T-cell (primary cell): ENCODE data around the gene THAP11. TPM values are rescaled to one million over a fixed set of nuclear protein-coding genes. Genes with fewer than 3 reads are reported as not detected.
"Not testable (repeated sequence)": the region's sequence is repeated elsewhere in the genome, so short reads cannot be mapped to it uniquely, and the experiment has no call there.

Experiments used
- ATAC-seq, 4 experiments: fragments of 200-7000 bp in 3 of 4; fragments of 150-1000 bp in 1 of 4; cut with Tn5 transposase; replicated peaks in 1 of 4; 1 replicate in 3 of 4; 2 replicates in 1 of 4; pipeline ENCODE4 v1.10.0; 2021; ENCODE audit warnings: moderate library complexity in 3 of 4, mild to moderate bottlenecking in 2 of 4, moderate number of reproducible peaks in 1 of 4
- CTCF ChIA-PET, 2 donors: fragments of 300-600 bp; sonication (Branson Sonifier 250); formaldehyde crosslinking; loops; one replicate each; lab custom pipeline; 2022; ENCODE audit warnings: antibody characterized with exemption in 2 of 2; lab: Charles Lee
- POLR2A ChIA-PET, 2 donors: fragments of 300-600 bp; sonication (Branson Sonifier 250); formaldehyde crosslinking; loops; one replicate each; lab custom pipeline; 2022; ENCODE audit warnings: antibody characterized with exemption in 2 of 2; lab: Charles Lee
- DNase-seq, 35 experiments: peaks; one replicate each; pipeline versions ENCODE4 v3.0.0 to v3.0.0-alpha.2; 2013 to 2023
- H3K27ac ChIP-seq: one replicate; pipeline ENCODE4 v1.5.1; 2013; ENCODE audit warnings: low read length
- H3K27me3 ChIP-seq, 2 experiments: replicated peaks in 1 of 2; 1 replicate in 1 of 2; 2 replicates in 1 of 2; pipeline versions ENCODE4 v1.6.1 to v1.7.0; 2013; ENCODE audit warnings: low read length in 1 of 2, mixed read lengths in 1 of 2; ENCODE audit not compliant: control insufficient read depth in 2 of 2, insufficient read depth in 2 of 2; ENCODE audit errors: extremely low read depth in 1 of 2
- H3K36me3 ChIP-seq, 2 donors: 1 replicate in 1 of 2; 2 replicates in 1 of 2; pipeline versions ENCODE4 v1.6.1 to v1.7.0; 2013; ENCODE audit warnings: low read length in 1 of 2; ENCODE audit not compliant: control insufficient read depth in 2 of 2, insufficient read depth in 1 of 2; ENCODE audit errors: extremely low read depth in 1 of 2
- H3K4me1 ChIP-seq, 2 experiments: 1 replicate in 1 of 2; 2 replicates in 1 of 2; pipeline versions ENCODE4 v1.6.1 to v1.7.0; 2013; ENCODE audit warnings: low read length in 2 of 2, mixed read lengths in 1 of 2; ENCODE audit not compliant: insufficient read depth in 2 of 2, control insufficient read depth in 1 of 2; ENCODE audit errors: extremely low read depth in 1 of 2
- H3K4me3 ChIP-seq, 2 donors: 1 replicate in 1 of 2; 2 replicates in 1 of 2; pipeline versions ENCODE4 v1.5.1 to v1.7.0; 2013; ENCODE audit warnings: mild to moderate bottlenecking in 2 of 2, low read length in 1 of 2, moderate library complexity in 1 of 2; ENCODE audit not compliant: control insufficient read depth in 1 of 2; ENCODE audit errors: extremely low read depth in 1 of 2
- H3K9me3 ChIP-seq: 2 replicates; pipeline ENCODE4 v1.7.0; 2013
- H3K27ac Mint-ChIP-seq, 2 donors: one replicate each; pipeline ENCODE4 v1.8.0; 2020 to 2021; ENCODE audit warnings: mild to moderate bottlenecking in 2 of 2, mixed read lengths in 2 of 2
- H3K27me3 Mint-ChIP-seq, 2 donors: one replicate each; pipeline ENCODE4 v1.8.0; 2021 to 2022; ENCODE audit warnings: mixed read lengths in 2 of 2
- H3K36me3 Mint-ChIP-seq: one replicate; pipeline ENCODE4 v1.8.0; 2021; ENCODE audit warnings: mixed read lengths
- H3K4me1 Mint-ChIP-seq, 3 donors: one replicate each; pipeline ENCODE4 v1.8.0; 2020 to 2022; ENCODE audit warnings: mixed read lengths in 3 of 3, mild to moderate bottlenecking in 1 of 3
- H3K4me3 Mint-ChIP-seq, 3 donors: one replicate each; pipeline ENCODE4 v1.8.0; 2020 to 2022; ENCODE audit warnings: mild to moderate bottlenecking in 3 of 3, mixed read lengths in 3 of 3, moderate library complexity in 3 of 3
- H3K9me3 Mint-ChIP-seq, 3 donors: one replicate each; pipeline ENCODE4 v1.8.0; 2020 to 2022; ENCODE audit warnings: mixed read lengths in 3 of 3
- WGBS: methylation state at CpG from one replicate; pipeline ENCODE4 v1.1.5; 2013; ENCODE audit warnings: missing lambda C conversion rate; ENCODE audit not compliant: insufficient coverage; 5-methylcytosine and 5-hydroxymethylcytosine counted together
- total RNA-seq, 35 experiments: library from RNA in 6 of 35; stranded (reverse) in 6 of 35; fragments of 120-200 nt in 1 of 35; gene quantifications; one replicate each; pipeline versions ENCODE4 v1.2.1 to v1.2.4 and lab custom pipeline; 2013 to 2026

Gene THAP11
- total RNA-seq, 5 donors from 2014 or later (not counting 1 experiment from before 2014, with no cell fraction given): 37.9 to 59.9 (median 55.5) TPM

DNA sequence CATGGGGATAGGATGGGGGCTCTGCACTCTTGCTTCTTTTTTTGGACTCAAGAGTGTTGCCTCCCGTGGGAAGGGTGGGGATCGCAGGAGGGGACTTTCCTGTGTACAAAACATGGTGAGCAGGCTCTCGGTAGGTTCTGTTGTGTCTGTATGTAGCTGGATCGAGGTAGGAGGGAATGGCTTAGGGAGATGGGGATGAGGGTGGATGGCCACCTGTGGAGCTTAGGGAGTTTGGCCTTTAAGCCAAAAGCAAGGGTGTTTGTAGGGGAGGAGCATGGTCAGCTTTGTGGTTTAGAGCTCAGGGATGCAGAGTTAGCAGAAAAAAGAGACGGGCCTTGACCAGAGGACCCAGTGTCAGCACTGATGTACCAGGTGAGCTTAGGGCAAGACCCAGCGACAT lies 19.8 kb downstream of the THAP11 start:
- Mint-ChIP-seq H3K4me1 (peaks cover 24 to 27% (median 27%) of the 10 kb centered on the region in 3 donors), H3K36me3 (peaks cover 5% of the 10 kb centered on the region), H3K27me3 (no peaks in the 10 kb centered on the region), H3K4me3 (no peak overlapping the region), H3K27ac (peak overlapping the region in 1 of 2 donors; percentile 28), H3K9me3 (no peaks in the 10 kb centered on the region)
- H3K9me3 ChIP-seq: no peaks in the 10 kb centered on the region
- H3K36me3 ChIP-seq: peaks cover 4 to 30% of the 10 kb centered on the region in 2 donors
- 88% methylated on average over 5 of the region's 6 CpGs for WGBS
- no peak for DNase-seq
- H3K27ac ChIP-seq: no peak overlapping the region
- H3K4me1 ChIP-seq: peaks cover 0 to 19% of the 10 kb centered on the region in 2 experiments
- H3K27me3 ChIP-seq: no peaks in the 10 kb centered on the region
- ChIA-PET CTCF (interaction anchor here (0.6 kb wide), 3 partner anchors 42 to 426 kb away, joined by 3 to 5 read pairs (median 3); no protein-coding TSS in a partner anchor), POLR2A (no interaction called here)
- no peak overlapping the region for H3K4me3 ChIP-seq
- no peak for ATAC-seq

DNA sequence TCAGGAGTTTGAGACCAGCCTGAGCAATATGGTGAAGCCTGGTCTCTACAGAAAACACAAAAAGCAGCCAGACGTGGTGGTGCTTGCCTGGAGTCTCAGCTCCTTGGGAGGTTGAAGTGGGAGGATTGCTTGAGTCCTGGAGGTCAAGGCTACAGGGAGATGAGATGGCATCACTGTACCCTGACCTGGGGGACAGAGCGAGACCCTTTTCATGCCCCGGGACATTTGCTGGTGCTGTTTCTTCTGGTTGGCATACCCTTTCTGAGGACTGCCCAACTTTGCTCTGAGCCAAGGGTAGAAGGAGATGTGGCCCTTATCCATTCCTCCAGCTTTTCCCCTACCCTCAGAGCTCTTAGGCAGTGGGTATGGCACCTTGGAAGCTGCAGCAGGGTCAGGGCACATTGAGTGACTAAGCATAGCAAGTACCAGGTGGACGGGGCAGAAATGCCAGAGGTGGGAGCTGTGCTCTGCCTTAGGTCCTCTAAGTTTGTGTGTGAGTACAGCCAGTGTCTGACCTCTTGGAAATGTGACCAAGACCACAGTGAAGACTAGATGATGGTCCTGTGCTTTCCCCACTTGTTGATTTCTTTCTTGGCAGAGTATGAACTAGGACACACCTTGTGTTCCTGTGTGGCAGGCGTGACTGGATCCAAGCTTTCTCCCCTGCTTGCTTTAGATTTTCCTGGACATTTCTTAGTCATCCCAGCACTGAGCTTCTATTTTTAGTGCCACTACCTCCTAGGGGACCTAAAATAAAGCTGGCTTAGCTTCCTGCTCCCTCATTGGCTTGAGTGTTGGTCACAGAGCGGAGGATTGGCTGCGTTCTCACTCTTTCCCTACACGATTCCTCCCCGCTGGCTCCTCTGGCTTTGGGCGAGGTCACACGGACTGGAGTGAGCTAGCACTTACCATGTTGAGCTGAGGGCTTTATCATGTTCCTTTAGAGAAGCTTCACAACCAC lies 20.8 kb downstream of the THAP11 start:
- ChIA-PET POLR2A (interaction anchor here in 1 of 2 donors (0.5 kb wide), 1 partner anchor 39 kb away, joined by 6 read pairs; no protein-coding TSS in a partner anchor), CTCF (interaction anchor here in 1 of 2 donors (0.6 kb wide), 2 partner anchors 43 to 425 kb away, joined by 3 to 5 read pairs; no protein-coding TSS in a partner anchor)
- no peak overlapping the region for H3K4me3 ChIP-seq
- Mint-ChIP-seq H3K36me3 (peaks cover 6% of the 10 kb centered on the region), H3K4me1 (peaks cover 14 to 17% (median 16%) of the 10 kb centered on the region in 3 donors), H3K4me3 (no peak overlapping the region), H3K27me3 (no peaks in the 10 kb centered on the region), H3K27ac (no peak overlapping the region), H3K9me3 (no peaks in the 10 kb centered on the region)
- WGBS: 87% methylated on average over 9 of the region's 11 CpGs
- no peak for DNase-seq
- H3K9me3 ChIP-seq: no peaks in the 10 kb centered on the region
- ATAC-seq: no peak
- peaks cover 0 to 10% of the 10 kb centered on the region in 2 experiments for H3K4me1 ChIP-seq
- H3K27me3 ChIP-seq: no peaks in the 10 kb centered on the region
- H3K27ac ChIP-seq: no peak overlapping the region
- peaks cover 4 to 36% of the 10 kb centered on the region in 2 donors for H3K36me3 ChIP-seq

DNA sequence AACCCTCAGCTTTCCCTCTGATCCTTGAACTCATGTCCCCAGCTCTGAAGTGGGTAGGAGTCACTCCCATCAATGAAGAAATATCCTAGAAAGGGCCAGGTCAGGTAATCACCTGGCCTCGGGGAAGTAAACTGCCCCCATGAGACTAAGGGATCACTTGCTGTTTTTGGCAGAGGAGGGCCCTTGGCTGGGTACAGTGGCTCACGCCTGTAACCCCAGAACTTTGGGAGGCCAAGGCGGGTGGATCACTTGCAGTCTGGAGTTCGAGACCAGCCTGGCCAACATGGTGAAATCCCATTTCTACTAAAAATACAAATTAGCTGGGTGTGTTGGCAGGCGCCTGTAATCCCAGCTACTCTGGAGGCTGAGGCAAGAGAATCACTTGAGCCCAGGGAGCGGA lies 21.9 kb downstream of the THAP11 start:
- not testable (repeated sequence) for H3K9me3 Mint-ChIP-seq, H3K9me3 ChIP-seq, H3K4me1 ChIP-seq, H3K36me3 Mint-ChIP-seq, DNase-seq, H3K4me3 Mint-ChIP-seq, H3K27me3 Mint-ChIP-seq, H3K4me3 ChIP-seq, H3K27me3 ChIP-seq, H3K27ac ChIP-seq, ATAC-seq, H3K4me1 Mint-ChIP-seq
- CTCF ChIA-PET: interaction anchor here in 1 of 2 donors (0.5 kb wide), 1 partner anchor 27 kb away, joined by 3 read pairs; no protein-coding TSS in a partner anchor
- 100% methylated on average over 1 of the region's 6 CpGs for WGBS
- H3K27ac Mint-ChIP-seq: peak overlapping the region in 1 of 2 donors; percentile 36
- peaks cover 6 to 42% of the 10 kb centered on the region in 2 donors for H3K36me3 ChIP-seq
- POLR2A ChIA-PET: interaction anchor here in 1 of 2 donors (0.5 kb wide), 1 partner anchor 42 kb away, joined by 5 read pairs; no protein-coding TSS in a partner anchor

DNA sequence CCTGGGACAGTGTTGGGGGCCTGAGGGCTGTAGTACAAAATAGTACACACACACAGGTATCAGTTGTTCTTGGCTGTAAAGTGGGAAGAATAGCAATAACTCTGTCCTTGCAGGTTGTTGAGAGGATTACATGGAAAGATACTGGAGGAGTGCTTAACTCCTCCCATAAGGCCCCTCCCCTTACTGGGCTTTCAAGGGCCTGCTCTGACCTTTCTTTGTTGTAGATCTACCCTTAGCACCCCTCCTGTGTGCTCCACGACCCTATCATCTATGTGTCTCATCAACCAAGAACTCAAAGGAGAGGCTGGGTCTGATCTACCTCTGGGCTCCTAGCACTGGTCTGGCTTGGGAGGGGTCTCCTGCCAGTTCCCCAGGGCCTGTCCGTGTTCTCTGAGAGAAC lies 22.5 kb downstream of the THAP11 start:
- ATAC-seq (no peak), DNase-seq (no peak)
- H3K36me3 Mint-ChIP-seq: peaks cover 6% of the 10 kb centered on the region
- POLR2A ChIA-PET: no interaction called here
- H3K4me1 Mint-ChIP-seq: peaks cover 5 to 9% (median 7%) of the 10 kb centered on the region in 3 donors
- no peaks in the 10 kb centered on the region for H3K9me3 Mint-ChIP-seq
- no peak overlapping the region for H3K4me3 Mint-ChIP-seq
- Histone ChIP-seq H3K4me3 (no peak overlapping the region), H3K27ac (no peak overlapping the region), H3K27me3 (no peaks in the 10 kb centered on the region), H3K4me1 (no peaks in the 10 kb centered on the region), H3K36me3 (peaks cover 6 to 42% of the 10 kb centered on the region in 2 donors), H3K9me3 (no peaks in the 10 kb centered on the region)
- 60% methylated on average over 1 of the region's 2 CpGs for WGBS
- H3K27ac Mint-ChIP-seq: no peak overlapping the region
- no peaks in the 10 kb centered on the region for H3K27me3 Mint-ChIP-seq
- CTCF ChIA-PET: interaction anchor here in 1 of 2 donors (0.5 kb wide), 1 partner anchor 27 kb away, joined by 3 read pairs; no protein-coding TSS in a partner anchor

DNA sequence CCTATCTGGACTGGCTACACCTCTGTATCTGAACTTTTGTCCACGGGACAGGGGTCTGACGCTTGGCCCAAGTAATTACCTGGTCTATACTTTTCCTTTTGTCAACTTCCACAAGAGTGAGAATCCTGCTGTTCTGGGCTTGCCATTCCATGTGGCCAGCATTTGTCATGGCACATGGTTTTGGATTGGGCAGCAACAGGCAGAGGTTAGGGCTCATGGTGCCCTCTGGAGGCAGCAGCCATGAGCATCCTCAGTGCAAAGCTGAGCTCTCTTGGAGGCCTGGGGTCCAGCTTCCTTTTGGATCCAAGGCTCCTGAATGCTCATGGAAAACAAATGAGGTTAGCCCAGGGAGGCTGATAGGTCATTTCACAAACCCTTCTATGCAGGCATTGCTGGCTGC lies 23.2 kb downstream of the THAP11 start:
- Mint-ChIP-seq H3K9me3 (no peaks in the 10 kb centered on the region), H3K27me3 (no peaks in the 10 kb centered on the region), H3K4me1 (peaks cover 5 to 9% (median 7%) of the 10 kb centered on the region in 3 donors), H3K27ac (peak overlapping the region in 1 of 2 donors; percentile 55), H3K36me3 (peaks cover 8% of the 10 kb centered on the region), H3K4me3 (no peak overlapping the region)
- Histone ChIP-seq H3K36me3 (peaks cover 6 to 41% of the 10 kb centered on the region in 2 donors), H3K4me3 (no peak overlapping the region), H3K4me1 (no peaks in the 10 kb centered on the region), H3K9me3 (no peaks in the 10 kb centered on the region), H3K27ac (no peak overlapping the region), H3K27me3 (no peaks in the 10 kb centered on the region)
- DNase-seq (peak in 4 of 35 experiments; percentile 11 to 45 (median 20)), ATAC-seq (peak in 2 of 4 experiments; percentile 59 to 67)
- 89% methylated on average over 2 of the region's 2 CpGs for WGBS
- ChIA-PET POLR2A (no interaction called here), CTCF (interaction anchor here in 1 of 2 donors (0.7 to 0.9 kb wide), 3 partner anchors 24 to 384 kb away, joined by 4 read pairs; no protein-coding TSS in a partner anchor)

- Mint-ChIP-seq H3K4me1 (peaks cover 0 to 10% (median 8%) of the 10 kb centered on the region in 3 donors), H3K27ac (no peak overlapping the region), H3K36me3 (peaks cover 14% of the 10 kb centered on the region), H3K4me3 (no peak overlapping the region), H3K27me3 (no peaks in the 10 kb centered on the region), H3K9me3 (no peaks in the 10 kb centered on the region)
- DNase-seq: no peak
- H3K4me3 ChIP-seq: no peak overlapping the region
- POLR2A ChIA-PET: interaction anchor here in 1 of 2 donors (0.5 kb wide), 1 partner anchor 344 kb away, joined by 3 read pairs; no protein-coding TSS in a partner anchor
- peaks cover 6 to 29% of the 10 kb centered on the region in 2 donors for H3K36me3 ChIP-seq
- CTCF ChIA-PET: interaction anchor here in 1 of 2 donors (0.6 kb wide), 1 partner anchor 361 kb away, joined by 3 read pairs; no protein-coding TSS in a partner anchor
- ATAC-seq: no peak
- H3K27me3 ChIP-seq: no peaks in the 10 kb centered on the region
- peaks cover 3 to 8% of the 10 kb centered on the region in 2 experiments for H3K4me1 ChIP-seq
- no peak overlapping the region for H3K27ac ChIP-seq
- no peaks in the 10 kb centered on the region for H3K9me3 ChIP-seq
- 100% methylated on average over 1 of the region's 6 CpGs for WGBS
Observed at GRCh38 chr16:67868290-67868689, 26.2 kb downstream of the THAP11 start.
